Liver (tissue), 9 donors: ENCODE measurements around the gene MAP3K8. TPM values are rescaled to one million over a fixed set of nuclear protein-coding genes. Genes with fewer than 3 reads are reported as not detected.

Source experiments
- DNase-seq: peaks from one replicate; pipeline ENCODE4 v3.0.0-alpha.2; 2017; ENCODE audit warnings: low spot score
- H3K27ac ChIP-seq, 2 donors: one replicate each; pipeline ENCODE4 v1.7.0; 2013; ENCODE audit warnings: inconsistent platforms in 2 of 2, low read length in 2 of 2, control low read depth in 1 of 2, low read depth in 1 of 2, mild to moderate bottlenecking in 1 of 2
- H3K27me3 ChIP-seq, 4 donors: one replicate each; pipeline versions ENCODE4 v1.6.1 to v1.7.0; 2013; ENCODE audit warnings: low read length in 3 of 4, inconsistent platforms in 1 of 4, mild to moderate bottlenecking in 1 of 4, moderate library complexity in 1 of 4; ENCODE audit not compliant: control insufficient read depth in 4 of 4, insufficient read depth in 4 of 4
- H3K36me3 ChIP-seq, 4 donors: one replicate each; pipeline versions ENCODE4 v1.6.1 to v1.7.0; 2013; ENCODE audit warnings: low read length in 3 of 4, mild to moderate bottlenecking in 3 of 4, low read depth in 1 of 4, moderate library complexity in 1 of 4; ENCODE audit not compliant: control insufficient read depth in 4 of 4, insufficient read depth in 3 of 4
- H3K4me1 ChIP-seq, 4 donors: one replicate each; pipeline versions ENCODE4 v1.6.1 to v1.7.0; 2013; ENCODE audit warnings: low read length in 3 of 4, mild to moderate bottlenecking in 3 of 4, moderate library complexity in 1 of 4; ENCODE audit not compliant: control insufficient read depth in 4 of 4, insufficient read depth in 4 of 4
- H3K4me3 ChIP-seq, 3 donors: one replicate each; pipeline versions ENCODE4 v1.6.1 to v1.7.0; 2013; ENCODE audit warnings: low read length in 3 of 3, control low read depth in 1 of 3, low read depth in 1 of 3, mild to moderate bottlenecking in 1 of 3
- H3K9ac ChIP-seq, 2 donors: one replicate each; pipeline ENCODE4 v1.7.0; 2013; ENCODE audit warnings: low read length in 2 of 2, mild to moderate bottlenecking in 2 of 2, moderate library complexity in 2 of 2, control low read depth in 1 of 2, low read depth in 1 of 2
- H3K9me3 ChIP-seq, 4 donors: one replicate each; pipeline versions ENCODE4 v1.6.1 to v1.7.0; 2013; ENCODE audit warnings: low read length in 3 of 4; ENCODE audit not compliant: control insufficient read depth in 4 of 4
- CTCF ChIP-seq: fragments of 150-350 bp; IDR thresholded peaks from 2 replicates; pipeline ENCODE4 v1.5.1; 2017; ENCODE audit warnings: improper control_type of control experiment, low read depth, low read length; ENCODE audit not compliant: missing input control
- EGR1 ChIP-seq, 2 donors: IDR thresholded peaks; 2 replicates each; pipeline ENCODE4 v1.6.1; 2016 to 2018; ENCODE audit warnings: antibody characterized with exemption in 2 of 2, low read depth in 2 of 2
- FOXA1 ChIP-seq: IDR thresholded peaks from 2 replicates; pipeline ENCODE4 v1.6.1; 2016; ENCODE audit warnings: antibody characterized with exemption
- FOXA2 ChIP-seq: IDR thresholded peaks from 2 replicates; pipeline ENCODE4 v1.6.1; 2016; ENCODE audit warnings: antibody characterized with exemption
- GABPA ChIP-seq, 2 donors: IDR thresholded peaks in 1 of 2; conservative IDR thresholded peaks in 1 of 2; 2 replicates each; pipeline ENCODE4 v1.6.1; 2016; ENCODE audit warnings: antibody characterized with exemption in 2 of 2, mild to moderate bottlenecking in 1 of 2, moderate library complexity in 1 of 2
- HNF4A ChIP-seq, 2 donors: conservative IDR thresholded peaks; 2 replicates each; pipeline ENCODE4 v1.6.1; 2016; ENCODE audit warnings: antibody characterized with exemption in 2 of 2, mild to moderate bottlenecking in 2 of 2
- HNF4G ChIP-seq: IDR thresholded peaks from 2 replicates; pipeline ENCODE4 v1.6.1; 2016; ENCODE audit warnings: antibody characterized with exemption
- NR2F2 ChIP-seq: IDR thresholded peaks from 2 replicates; pipeline ENCODE4 v1.6.1; 2016; ENCODE audit warnings: antibody characterized with exemption
- RAD21 ChIP-seq, 2 donors: IDR thresholded peaks; 2 replicates each; pipeline ENCODE4 v1.6.1; 2016; ENCODE audit warnings: antibody characterized with exemption in 2 of 2, mild to moderate bottlenecking in 2 of 2
- REST ChIP-seq: IDR thresholded peaks from 2 replicates; pipeline ENCODE4 v1.6.1; 2016; ENCODE audit warnings: antibody characterized with exemption, mild to moderate bottlenecking
- SP1 ChIP-seq: IDR thresholded peaks from 2 replicates; pipeline ENCODE4 v1.6.1; 2018; ENCODE audit warnings: antibody characterized with exemption, mild to moderate bottlenecking
- TAF1 ChIP-seq: conservative IDR thresholded peaks from 2 replicates; pipeline ENCODE4 v1.6.1; 2016; ENCODE audit warnings: antibody characterized with exemption, mild to moderate bottlenecking
- YY1 ChIP-seq: IDR thresholded peaks from 2 replicates; pipeline ENCODE4 v1.6.1; 2016; ENCODE audit warnings: antibody characterized with exemption, mild to moderate bottlenecking
- WGBS: extraction: QIAGEN DNeasy Blood & Tissue Kit; methylation state at CpG from one replicate; pipeline ENCODE4 v1.1.7; 2013; 5-methylcytosine and 5-hydroxymethylcytosine counted together
- polyA plus RNA-seq, 2 donors: library from polyadenylated mRNA; stranded (reverse) in 1 of 2; unstranded in 1 of 2; fragments of 200-250 nt in 1 of 2; fragments of >200 nt in 1 of 2; fragmentation: Nextera tagmentation in 1 of 2; extraction: Ambion mirVana in 1 of 2; gene quantifications; one replicate each; pipeline versions ENCODE4 v1.2.1 to v1.2.3, GENCODE V29; 2013 to 2015
- total RNA-seq, 2 donors: library from RNA; depleted of rRNA; stranded (reverse); fragments of >200 nt; gene quantifications; one replicate each; pipeline ENCODE4 v1.2.3, GENCODE V29; 2014
- TF ChIP-seq, protein P1 (sequence below): IDR thresholded peaks from 2 replicates; pipeline ENCODE4 v1.6.1; 2016; ENCODE audit warnings: antibody characterized with exemption
- TF ChIP-seq, protein P2 (sequence below): IDR thresholded peaks from 2 replicates; pipeline ENCODE4 v1.6.1; 2016; ENCODE audit warnings: antibody characterized with exemption
- donor health status: healthy.
- donor health status: healthy.
- donor health status: healthy.
- donor health status: healthy.
- donor health status: healthy.

The MAP3K8 gene
- total and polyA plus RNA-seq, 4 donors: 2.1 to 11.4 (median 6.1) TPM

GRCh38 chr10:30500963-30501504, 67.0 kb downstream of the MAP3K8 start (continued):
- TF ChIP-seq, protein P1, sequence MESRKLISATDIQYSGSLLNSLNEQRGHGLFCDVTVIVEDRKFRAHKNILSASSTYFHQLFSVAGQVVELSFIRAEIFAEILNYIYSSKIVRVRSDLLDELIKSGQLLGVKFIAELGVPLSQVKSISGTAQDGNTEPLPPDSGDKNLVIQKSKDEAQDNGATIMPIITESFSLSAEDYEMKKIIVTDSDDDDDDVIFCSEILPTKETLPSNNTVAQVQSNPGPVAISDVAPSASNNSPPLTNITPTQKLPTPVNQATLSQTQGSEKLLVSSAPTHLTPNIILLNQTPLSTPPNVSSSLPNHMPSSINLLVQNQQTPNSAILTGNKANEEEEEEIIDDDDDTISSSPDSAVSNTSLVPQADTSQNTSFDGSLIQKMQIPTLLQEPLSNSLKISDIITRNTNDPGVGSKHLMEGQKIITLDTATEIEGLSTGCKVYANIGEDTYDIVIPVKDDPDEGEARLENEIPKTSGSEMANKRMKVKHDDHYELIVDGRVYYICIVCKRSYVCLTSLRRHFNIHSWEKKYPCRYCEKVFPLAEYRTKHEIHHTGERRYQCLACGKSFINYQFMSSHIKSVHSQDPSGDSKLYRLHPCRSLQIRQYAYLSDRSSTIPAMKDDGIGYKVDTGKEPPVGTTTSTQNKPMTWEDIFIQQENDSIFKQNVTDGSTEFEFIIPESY: no peak
- TF ChIP-seq YY1 (no peak), FOXA1 (no peak), TAF1 (no peak), SP1 (no peak)

DNA sequence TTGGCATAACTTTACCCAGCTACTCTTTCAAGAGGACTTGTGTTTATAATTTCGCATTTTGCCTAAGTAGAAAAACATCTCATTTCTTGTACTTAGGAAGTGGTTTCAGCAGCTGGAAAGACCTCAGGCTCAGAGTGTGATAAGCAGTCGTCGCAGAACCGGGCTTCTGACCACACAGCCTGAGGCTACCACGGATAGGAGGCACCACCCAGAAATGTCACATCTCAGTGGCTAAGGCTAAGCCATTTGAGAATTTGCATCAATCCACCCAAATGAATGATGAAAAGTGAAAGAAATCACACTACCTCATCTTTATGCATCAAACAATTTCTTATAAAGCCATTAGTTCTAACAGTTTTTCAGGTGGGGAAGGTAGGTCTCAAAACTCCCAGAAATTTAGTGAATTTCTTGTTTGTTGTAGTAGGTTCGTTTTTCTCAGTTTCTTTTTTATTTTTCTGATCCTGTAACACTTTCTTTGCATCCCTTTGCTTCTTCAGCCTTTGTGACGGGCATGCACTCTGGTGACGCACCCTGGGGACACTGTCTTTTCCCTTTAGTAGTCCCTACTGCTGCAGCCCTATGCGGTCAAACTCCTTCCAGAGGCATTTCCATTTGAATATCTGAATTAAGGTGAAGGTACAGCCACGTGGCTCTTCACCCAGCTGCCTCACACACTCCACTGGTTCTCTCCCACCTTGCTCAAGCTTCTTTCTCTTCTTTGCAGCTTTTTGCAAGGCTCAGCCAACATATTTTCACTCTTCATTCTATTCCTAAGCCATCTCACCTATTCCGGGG, 68.5 kb downstream of the MAP3K8 start:
- Histone ChIP-seq H3K27ac (no peak overlapping the region), H3K36me3 (no peaks in the 10 kb centered on the region), H3K27me3 (peaks cover 0 to 3% (median 0%) of the 10 kb centered on the region in 4 donors), H3K4me3 (no peak overlapping the region), H3K9me3 (no peaks in the 10 kb centered on the region), H3K9ac (no peak overlapping the region), H3K4me1 (no peaks in the 10 kb centered on the region)
- 55% methylated on average over 11 of the region's 11 CpGs for WGBS
- DNase-seq: no peak
- TF ChIP-seq FOXA2 (no peak), TAF1 (no peak), YY1 (no peak), REST (no peak), SP1 (no peak), RAD21 (IDR thresholded peaks at IDR 0.05) (no peak), GABPA (IDR thresholded peaks at IDR 0.05 in 1 of 2, conservative IDR thresholded peaks at IDR 0.05 in 1 of 2) (no peak), FOXA1 (no peak), HNF4G (no peak), NR2F2 (no peak), CTCF (no peak), HNF4A (conservative IDR thresholded peaks at IDR 0.05) (no peak), EGR1 (IDR thresholded peaks at IDR 0.05; ENCODE audit: low read depth in 2 of 2) (no peak)
- TF ChIP-seq, protein P2, sequence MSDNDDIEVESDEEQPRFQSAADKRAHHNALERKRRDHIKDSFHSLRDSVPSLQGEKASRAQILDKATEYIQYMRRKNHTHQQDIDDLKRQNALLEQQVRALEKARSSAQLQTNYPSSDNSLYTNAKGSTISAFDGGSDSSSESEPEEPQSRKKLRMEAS: no peak
- TF ChIP-seq, protein P1: no peak
